ENCODE results near the gene FMN2. TPM values are rescaled to one million over a fixed set of nuclear protein-coding genes. Genes with fewer than 3 reads are reported as not detected.

Gene FMN2
- total RNA-seq, 1 experiment from 2014 or later = 0.59 TPM

GRCh38 chr1:240524356-240525069, 432.8 kb downstream of the FMN2 start:
- Histone ChIP-seq H4K91ac (ENCODE audit: insufficient read length, low read depth, low read length) (no peak overlapping the region), H3T11ph (ENCODE audit: low read length) (no peak overlapping the region), H2BK12ac (ENCODE audit: insufficient read length, low read depth, low read length) (no peak overlapping the region), H4K8ac (replicated peaks; ENCODE audit: insufficient read length, low read depth, low read length) (no peak overlapping the region), H2AFZ (ENCODE audit: low read length) (no peak overlapping the region), H3K79me1 (ENCODE audit: insufficient read depth, low read depth, low read length, poor library complexity, severe bottlenecking) (no peaks in the 10 kb centered on the region), H2BK120ac (ENCODE audit: low read depth, low read length, poor library complexity, severe bottlenecking) (no peak overlapping the region), H3K4me2 (ENCODE audit: insufficient read depth, insufficient read length, low read length) (no peak overlapping the region), H3K4me1 (ENCODE audit: insufficient read depth, low read length) (no peaks in the 10 kb centered on the region), H3K9me3 (ENCODE audit: control insufficient read depth, low read depth, low read length) (no peaks in the 10 kb centered on the region), H2BK5ac (ENCODE audit: insufficient read length, low read length) (no peak overlapping the region), H3K27me3 (ENCODE audit: insufficient read depth, low read length) (no peaks in the 10 kb centered on the region), H4K5ac (ENCODE audit: insufficient read length, low read depth, low read length) (no peak overlapping the region), H3K23ac (ENCODE audit: insufficient read length, low read depth, low read length) (no peak overlapping the region), H3K79me2 (ENCODE audit: insufficient read depth, low read length) (no peaks in the 10 kb centered on the region), H2BK20ac (ENCODE audit: low read depth, low read length, poor library complexity, severe bottlenecking) (no peak overlapping the region), H3K23me2 (ENCODE audit: insufficient read length, low read depth, low read length, poor library complexity, severe bottlenecking) (no peaks in the 10 kb centered on the region), H4K20me1 (ENCODE audit: control insufficient read depth, insufficient read depth, insufficient read length) (no peaks in the 10 kb centered on the region), H3K56ac (ENCODE audit: insufficient read length, low read depth, low read length) (no peak overlapping the region), H3K27ac (ENCODE audit: insufficient read length, low read depth, low read length) (no peak overlapping the region), H2BK15ac (ENCODE audit: low read depth, low read length) (no peak overlapping the region), H3K9ac (ENCODE audit: extremely low read depth, insufficient read length, low read length) (no peak overlapping the region), H3K18ac (ENCODE audit: insufficient read length, low read depth, low read length) (no peak overlapping the region), H2AK5ac (ENCODE audit: insufficient read length, low read length) (no peak overlapping the region), H3K4ac (ENCODE audit: low read depth, low read length) (no peak overlapping the region), H3K14ac (ENCODE audit: insufficient read depth, low read length) (no peak overlapping the region)
- no peaks in the 10 kb centered on the region for H3K27me3 Mint-ChIP-seq (ENCODE audit: low read depth)
- DNase-seq = no peak
- H3K36me3 Mint-ChIP-seq (ENCODE audit: insufficient read depth in 1 of 3, low read depth in 3 of 3) = no peaks in the 10 kb centered on the region
- no peak for TF ChIP-seq CTCF (conservative IDR thresholded peaks at IDR 0.05)
- no peak overlapping the region for H3K27ac Mint-ChIP-seq
- no CpG with 5 or more reads among the region's 4 CpGs for WGBS (ENCODE audit: extremely low coverage, insufficient read length, low lambda C conversion rate)
- H3K9me3 Mint-ChIP-seq = no peaks in the 10 kb centered on the region
- peaks cover 3 to 7% of the 10 kb centered on the region in 2 experiments; a peak in 3 of 4 replicates for H3K4me1 Mint-ChIP-seq
- no peak overlapping the region for H3K4me3 Mint-ChIP-seq
